Activated CD4-positive, alpha-beta T cell treated with anti-CD3 and anti-CD28 coated beads, Interleukin-2, amount 50 U/mL, for 1 hour (primary cell): Measurements from ENCODE around the gene LOXL3.

Experiments used
- DNase-seq: peaks from one replicate; pipeline ENCODE4 v3.0.0-alpha.2; 2020

The LOXL3 gene, protein sequence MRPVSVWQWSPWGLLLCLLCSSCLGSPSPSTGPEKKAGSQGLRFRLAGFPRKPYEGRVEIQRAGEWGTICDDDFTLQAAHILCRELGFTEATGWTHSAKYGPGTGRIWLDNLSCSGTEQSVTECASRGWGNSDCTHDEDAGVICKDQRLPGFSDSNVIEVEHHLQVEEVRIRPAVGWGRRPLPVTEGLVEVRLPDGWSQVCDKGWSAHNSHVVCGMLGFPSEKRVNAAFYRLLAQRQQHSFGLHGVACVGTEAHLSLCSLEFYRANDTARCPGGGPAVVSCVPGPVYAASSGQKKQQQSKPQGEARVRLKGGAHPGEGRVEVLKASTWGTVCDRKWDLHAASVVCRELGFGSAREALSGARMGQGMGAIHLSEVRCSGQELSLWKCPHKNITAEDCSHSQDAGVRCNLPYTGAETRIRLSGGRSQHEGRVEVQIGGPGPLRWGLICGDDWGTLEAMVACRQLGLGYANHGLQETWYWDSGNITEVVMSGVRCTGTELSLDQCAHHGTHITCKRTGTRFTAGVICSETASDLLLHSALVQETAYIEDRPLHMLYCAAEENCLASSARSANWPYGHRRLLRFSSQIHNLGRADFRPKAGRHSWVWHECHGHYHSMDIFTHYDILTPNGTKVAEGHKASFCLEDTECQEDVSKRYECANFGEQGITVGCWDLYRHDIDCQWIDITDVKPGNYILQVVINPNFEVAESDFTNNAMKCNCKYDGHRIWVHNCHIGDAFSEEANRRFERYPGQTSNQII

DNA sequence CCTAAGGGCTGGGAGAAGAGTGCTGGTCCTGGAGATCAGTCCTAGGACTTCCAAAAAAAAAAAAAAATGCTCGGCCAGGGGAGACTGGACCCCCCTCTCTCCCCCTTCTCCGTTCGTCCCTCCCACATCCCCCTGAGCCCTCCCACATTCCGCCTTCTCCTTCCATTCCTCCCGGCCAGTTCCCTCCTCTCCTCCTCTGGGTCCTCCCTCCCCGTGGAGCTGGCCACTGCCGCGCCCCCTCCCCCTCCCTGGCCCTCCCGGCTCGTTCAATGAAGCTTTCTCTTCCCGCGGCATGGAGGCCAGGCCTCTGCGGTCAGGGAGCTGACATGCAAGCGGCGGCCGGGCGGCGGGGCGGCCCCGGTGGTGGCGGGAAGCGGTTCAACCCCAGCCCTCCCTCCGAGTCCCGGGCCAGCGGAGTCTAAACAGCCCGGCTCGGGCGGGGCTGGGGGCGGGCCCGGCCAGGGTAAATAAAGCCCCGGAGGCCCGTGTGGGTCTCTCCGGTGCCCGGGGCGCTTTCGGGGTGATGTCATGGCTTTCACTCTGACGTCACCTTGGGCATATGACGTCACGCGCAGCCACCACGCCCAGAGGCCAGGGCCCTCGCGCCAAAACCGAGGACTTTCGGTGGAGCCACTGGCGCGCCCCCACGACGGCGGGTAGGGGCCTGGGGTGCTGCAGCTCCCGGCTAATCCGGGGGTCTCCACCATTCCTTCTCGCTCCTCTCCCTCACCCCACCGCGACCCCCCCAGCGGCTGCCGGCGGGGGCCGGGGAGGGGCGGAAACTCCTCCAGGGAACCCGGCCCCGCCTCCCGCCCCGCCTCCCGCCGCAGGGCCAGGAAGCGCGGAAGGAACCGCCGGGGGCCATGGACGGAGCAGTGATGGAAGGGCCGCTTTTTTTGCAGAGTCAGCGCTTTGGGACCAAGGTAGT, at the start of gene LOXL3, which contains the start of gene DOK1:
Gene LOXL3 (minus strand): TSS at position 51 of the 928 bp plus-strand sequence. CDS start 1,308 bp downstream, outside the sequence.
Gene DOK1 (plus strand): TSS at position 829 of the 928 bp plus-strand sequence. CDS start 35 bp downstream, at position 864.
- DNase-seq = peak; percentile 77

- DNase-seq = no peak
Measured at GRCh38 chr2:74602586-74603281, 49.0 kb upstream of the LOXL3 start.

DNA sequence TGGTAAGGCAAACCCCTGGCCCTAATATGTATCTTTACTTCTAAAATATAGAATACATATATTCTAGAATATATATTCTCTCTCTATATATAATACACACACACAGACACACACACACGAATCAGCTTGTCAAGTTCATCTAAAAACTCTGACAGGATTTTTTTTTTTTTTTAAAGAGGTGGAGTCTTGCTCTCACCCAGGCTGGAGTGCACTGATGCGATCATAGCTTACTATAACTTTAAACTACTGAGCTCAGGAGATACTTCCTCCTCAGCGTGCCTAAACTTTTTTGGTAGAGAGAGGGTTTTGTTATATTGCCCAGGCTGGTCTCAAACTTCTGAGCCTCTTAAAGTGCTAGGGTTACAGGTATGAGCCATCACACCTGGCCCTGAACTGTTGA, 45.9 kb upstream of the LOXL3 start:
- no peak for DNase-seq

GRCh38 chr2:74597410-74597809, 43.7 kb upstream of the LOXL3 start:
- no peak for DNase-seq

DNA sequence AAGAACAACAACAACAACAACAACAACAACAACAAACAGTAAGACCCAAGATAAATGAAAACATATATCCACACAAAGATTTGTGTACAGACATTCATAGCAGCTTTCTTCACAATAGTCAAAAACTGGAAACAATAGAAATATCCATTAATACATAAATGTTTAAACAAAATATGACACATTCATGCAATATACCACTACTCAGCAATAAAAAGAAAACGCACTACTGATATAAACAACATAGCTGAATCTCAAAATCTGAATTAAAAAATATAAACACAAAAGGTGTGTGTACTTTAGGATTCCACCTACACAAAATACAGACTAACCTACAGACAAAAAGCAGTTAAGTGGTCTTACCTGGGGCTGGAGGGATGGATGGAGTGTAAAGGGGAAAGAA, 42.8 kb upstream of the LOXL3 start:
- DNase-seq = no peak

DNA sequence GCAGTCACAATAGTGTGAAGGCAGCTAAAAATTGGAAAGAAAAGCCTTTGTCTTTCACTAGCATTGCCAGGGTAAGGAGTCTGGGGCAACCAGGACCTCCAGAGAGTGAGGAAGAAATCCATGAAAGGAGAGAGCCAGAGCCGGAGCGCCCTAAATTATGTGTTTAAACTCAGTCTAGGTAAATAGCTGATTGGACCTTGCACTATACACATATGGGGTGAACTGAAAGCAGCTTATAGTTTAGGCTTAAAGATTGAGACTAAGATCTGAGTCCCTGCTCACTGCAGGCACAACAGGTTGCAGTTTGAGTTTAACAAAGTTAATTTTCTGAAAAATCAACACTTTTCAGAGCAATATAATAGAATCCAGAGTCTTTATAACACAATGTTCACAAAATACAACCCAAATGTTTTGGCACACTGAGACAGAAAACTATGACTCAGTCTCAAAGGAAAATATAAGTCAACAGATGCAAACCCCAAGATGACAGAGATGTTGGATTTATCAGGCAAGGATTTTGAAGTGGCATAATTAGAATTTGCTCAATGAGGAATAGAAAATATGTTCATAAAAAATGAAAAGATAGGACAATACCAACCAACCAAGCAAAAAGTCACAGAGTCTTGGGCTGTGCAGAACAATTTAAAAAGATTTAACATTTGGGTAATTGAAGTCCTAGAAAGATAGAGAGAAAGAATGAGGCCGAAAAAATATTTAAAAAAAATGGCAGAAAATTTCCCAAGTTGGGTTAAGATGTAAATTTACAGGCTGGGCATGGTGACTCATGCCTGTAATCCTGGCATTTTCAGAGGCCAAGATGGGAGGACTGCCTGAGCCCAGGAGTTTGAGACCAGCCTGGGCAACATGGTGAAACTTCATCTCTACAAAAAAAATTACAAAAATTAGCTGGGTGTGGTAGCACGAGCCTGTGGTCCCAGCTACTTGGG, 40.4 kb upstream of the LOXL3 start:
- no peak for DNase-seq

- no peak for DNase-seq
Measured at GRCh38 chr2:74588664-74589063, 34.9 kb upstream of the LOXL3 start.

GRCh38 chr2:74587664-74588277, 34.0 kb upstream of the LOXL3 start:
- DNase-seq = peak; percentile 54

DNA sequence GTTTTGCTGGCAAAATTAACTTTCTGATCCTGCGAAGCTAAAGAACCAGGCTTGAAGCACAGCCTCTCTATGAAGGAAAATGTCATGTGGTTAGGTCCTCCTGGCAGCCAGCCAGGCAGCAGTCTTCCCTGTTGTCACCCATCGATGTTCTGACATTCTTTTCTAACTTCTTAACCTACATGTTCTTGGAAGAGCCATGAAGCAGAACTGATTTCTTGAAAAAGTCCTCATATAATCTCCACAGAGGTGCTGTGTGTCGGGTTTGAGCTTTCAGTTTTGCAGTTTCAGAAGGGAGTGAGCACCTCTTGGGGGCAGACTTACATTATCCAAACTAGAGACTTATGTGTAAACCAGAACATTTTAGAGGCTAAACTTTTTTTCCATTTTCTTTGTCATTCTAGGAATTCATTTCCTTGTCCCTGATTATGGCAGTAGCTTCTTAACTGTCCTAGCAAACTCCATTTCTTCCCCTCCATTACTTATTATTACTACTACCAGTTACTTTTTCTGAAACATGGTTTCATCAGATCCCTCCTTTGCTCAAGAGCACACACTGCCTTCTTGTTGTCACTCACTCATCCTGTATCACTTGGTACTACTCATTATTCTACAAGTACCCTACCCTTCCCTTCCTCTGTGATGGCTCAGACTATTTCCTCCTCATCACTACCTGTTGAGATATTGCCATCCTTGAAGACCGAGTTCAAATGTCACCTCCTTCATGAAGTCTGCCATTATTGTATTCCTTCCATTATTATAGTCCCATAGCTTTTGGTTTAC, 31.9 kb upstream of the LOXL3 start:
- peak; percentile 6 for DNase-seq

- no peak for DNase-seq
Measured at GRCh38 chr2:74584088-74584645, 30.4 kb upstream of the LOXL3 start.

GRCh38 chr2:74583504-74583903, 29.8 kb upstream of the LOXL3 start:
- no peak for DNase-seq

GRCh38 chr2:74582184-74582583, 28.4 kb upstream of the LOXL3 start:
- no peak for DNase-seq

GRCh38 chr2:74581463-74581862, 27.7 kb upstream of the LOXL3 start:
- no peak for DNase-seq

DNA sequence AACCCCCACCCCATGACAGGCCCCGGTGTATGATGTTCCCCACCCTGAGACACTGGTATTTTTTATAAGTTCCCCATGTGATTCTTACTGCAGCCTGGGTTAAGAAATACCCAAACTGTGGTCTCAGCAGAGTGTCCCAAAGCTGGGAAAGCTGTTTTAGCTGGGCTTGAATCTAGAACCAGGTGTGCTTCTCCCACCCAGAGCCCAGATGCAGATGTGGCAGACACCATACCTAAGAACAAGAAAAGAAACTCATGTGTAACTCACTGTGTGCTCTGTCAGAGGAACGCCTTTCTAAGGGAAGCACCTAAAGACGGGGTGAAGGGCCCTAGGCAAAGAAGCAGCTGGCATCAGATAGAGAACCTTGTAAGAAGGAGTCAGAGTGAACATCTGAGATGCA, 24.7 kb upstream of the LOXL3 start:
- DNase-seq = no peak

DNA sequence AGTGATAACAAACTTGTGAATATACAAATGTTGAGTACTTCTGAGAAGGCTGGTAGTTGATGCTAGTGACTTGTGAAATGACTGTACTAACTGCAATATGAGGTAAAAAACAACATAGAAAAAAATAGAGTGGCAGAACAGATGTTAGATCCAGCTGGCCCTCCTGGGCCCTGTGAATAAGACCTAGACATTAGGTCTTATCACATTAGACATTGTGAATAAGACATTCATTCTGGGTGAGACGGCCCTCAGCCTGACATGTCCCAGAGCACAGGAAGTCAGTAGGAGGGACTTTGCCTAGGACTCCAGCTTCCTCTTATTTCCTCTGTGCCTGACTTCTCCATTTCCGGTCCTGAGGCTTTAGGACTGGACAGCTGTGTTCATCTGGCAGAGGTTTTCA, 23.7 kb upstream of the LOXL3 start:
- no peak for DNase-seq

DNA sequence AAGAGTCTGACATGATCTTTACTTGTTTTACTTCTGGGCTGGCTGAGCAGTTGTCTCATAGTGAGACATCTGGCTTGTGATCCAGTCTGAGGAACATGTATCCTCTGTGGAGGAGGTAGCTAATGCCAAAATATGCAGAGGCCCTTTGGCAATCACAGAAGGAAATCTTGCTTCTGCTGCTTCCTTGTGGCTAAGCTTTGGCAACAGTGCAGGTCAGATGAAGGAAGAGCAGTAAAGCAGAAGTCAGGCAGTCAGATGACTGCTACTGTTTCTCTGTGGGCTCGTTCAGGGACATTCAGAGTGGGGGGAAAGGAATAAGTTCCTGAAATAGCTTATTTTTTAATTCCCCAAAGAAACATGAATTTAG, 23.1 kb upstream of the LOXL3 start:
- DNase-seq = no peak

- DNase-seq = no peak
Measured at GRCh38 chr2:74576211-74576862, 22.6 kb upstream of the LOXL3 start.

GRCh38 chr2:74575320-74575719, 21.6 kb upstream of the LOXL3 start:
- no peak for DNase-seq
